Left colon (tissue), 2 donors: Measurements from ENCODE around the gene NEB. TPM values are rescaled to one million over a fixed set of nuclear protein-coding genes. Genes with fewer than 3 reads are reported as not detected.

Experiments used
- ATAC-seq: fragments of 200-7000 bp; cut with Tn5 transposase; one replicate; pipeline ENCODE4 v1.9.1; 2020; ENCODE audit warnings: mild to moderate bottlenecking, moderate library complexity
- DNase-seq, 2 donors: peaks; one replicate each; pipeline ENCODE4 v3.0.0-alpha.2; 2020
- intact Hi-C, 2 donors: fragments of 100-400 bp; cut with DNase I in 1 of 2; cut with micrococcal nuclease in 1 of 2; formaldehyde crosslinking; loops; one replicate each; pipeline versions ENCODE4 v1.11.2 to v1.14.0; 2022; cut with DNase I, micrococcal nuclease
- total RNA-seq, 2 donors: library from RNA; stranded (reverse); fragmentation: NEBNext Ultra II Directional; extraction: Animal tissue kit (Norgen Biotek cat#: 25700); gene quantifications; one replicate each; pipeline ENCODE4 v1.2.1, GENCODE V29; 2021
- donor health status: DM: no; HTN: no; CAD: no.
- donor health status: DM: yes; HTN: yes; CAD: no.

Gene NEB
- total RNA-seq, 2 donors from 2014 or later, result 0.18 to 0.20 TPM

GRCh38 chr2:151544449-151544848, 189.8 kb downstream of the NEB start:
- ATAC-seq, result no peak
- intact Hi-C loops, result no loop called here
- no peak for DNase-seq

DNA sequence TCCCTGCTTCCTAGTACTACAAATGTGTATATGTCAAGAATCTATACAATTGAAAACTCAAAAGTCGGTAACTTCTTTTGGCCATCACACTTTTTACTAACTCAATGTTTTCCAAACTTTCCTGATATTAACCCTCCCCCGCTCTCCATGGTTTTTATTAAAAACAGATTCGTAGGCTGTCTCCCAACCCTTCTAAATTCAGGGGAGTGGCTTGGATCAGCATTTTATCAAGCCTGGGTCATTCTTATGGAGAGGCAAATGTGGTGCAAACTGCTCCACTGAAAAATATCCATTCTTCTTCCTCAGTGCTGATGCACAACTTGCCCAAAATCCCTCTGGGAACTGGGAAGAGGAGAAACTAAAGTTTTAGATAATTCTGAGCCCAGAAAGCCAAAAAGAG, 190.4 kb downstream of the NEB start:
- ATAC-seq (no peak), DNase-seq (no peak)
- intact Hi-C loops, result no loop called here

DNA sequence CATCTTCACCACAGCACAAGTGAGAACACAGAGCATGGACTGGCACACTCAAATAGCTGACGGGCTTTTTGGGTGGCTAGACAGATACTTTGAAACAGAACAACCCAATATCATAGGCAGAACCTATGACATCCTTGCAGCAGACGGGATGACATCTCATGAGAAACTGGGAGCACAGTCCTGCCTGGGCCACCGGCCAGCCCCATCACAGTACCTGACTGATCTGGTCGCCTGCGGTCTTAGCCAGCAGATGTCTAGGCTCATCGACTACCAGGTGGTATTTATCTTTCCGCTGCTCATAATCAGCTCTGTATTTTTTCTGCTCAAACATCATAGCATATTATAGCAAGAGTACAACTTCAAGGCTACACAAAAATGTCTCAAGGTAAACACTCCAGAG, 200.3 kb downstream of the NEB start:
- no peak for DNase-seq
- intact Hi-C loops, result no loop called here
- no peak for ATAC-seq

DNA sequence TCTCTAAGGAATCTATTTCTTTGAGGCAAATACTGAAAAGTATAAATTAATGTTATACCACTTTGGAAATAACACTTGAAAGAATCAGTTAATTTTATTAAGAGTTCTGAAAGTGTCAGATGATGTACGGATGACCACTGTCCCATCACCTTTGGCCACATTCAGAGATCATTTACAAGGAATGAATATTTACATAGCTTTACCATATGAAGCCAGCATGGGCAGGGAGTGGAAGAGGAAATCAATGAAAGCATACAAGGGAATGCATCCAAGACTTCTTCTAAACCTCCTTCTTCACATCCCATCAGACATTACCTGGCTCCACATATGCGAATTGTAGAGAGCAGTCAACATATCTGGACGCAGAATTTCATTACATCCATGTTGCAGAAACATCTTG, 201.1 kb downstream of the NEB start:
- intact Hi-C loops, result no loop called here
- DNase-seq (no peak), ATAC-seq (no peak)

DNA sequence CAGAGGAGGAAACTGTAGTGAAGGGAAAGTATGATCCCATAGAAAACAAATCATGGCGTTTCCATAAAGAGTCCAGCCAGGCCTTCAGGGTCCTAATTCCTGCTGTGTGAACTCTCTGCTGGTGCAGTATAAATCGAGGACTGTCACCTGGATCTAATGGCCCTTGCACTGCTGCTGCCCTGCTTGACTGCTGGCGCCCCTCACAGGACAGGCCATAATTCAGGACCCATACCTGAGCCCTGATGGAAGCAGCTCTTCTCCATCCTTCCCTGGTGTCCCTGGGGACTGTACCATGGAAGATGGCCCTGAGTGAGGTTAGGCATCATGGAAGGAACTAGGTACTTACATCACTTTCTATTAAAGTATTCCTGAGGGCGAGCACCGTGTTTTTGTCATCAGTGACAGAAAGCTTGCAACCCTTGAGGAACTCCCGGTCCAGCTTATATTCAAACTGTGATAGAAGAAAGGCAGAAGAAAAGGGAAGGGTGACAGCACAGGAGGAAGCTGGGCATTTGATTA, 207.6 kb downstream of the NEB start:
- ATAC-seq, result no peak
- intact Hi-C loops, result no loop called here
- DNase-seq, result no peak

GRCh38 chr2:151525821-151526373, 208.4 kb downstream of the NEB start:
- DNase-seq (no peak), ATAC-seq (no peak)
- intact Hi-C loops, result no loop called here

DNA sequence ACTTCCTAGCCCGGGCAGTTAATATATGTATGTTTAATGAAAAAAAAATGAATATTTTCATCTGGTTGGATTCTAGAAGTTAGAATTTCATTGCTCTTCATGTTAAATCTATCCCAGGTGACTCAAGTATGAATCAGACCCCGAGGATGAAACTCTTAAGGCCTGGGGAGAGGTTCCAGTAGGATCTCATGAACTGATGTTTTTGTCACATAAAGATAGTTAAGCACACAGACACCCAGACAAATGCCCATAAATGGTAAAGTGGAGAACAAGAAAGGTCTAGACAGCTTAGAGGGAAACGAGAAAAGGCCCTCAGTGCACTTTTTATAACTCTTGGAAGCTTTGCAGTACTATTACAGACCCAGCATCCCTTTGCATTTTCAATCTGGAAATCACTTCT, 210.4 kb downstream of the NEB start:
- DNase-seq (no peak), ATAC-seq (no peak)
- intact Hi-C loops, result no loop called here

- intact Hi-C loops, result no loop called here
- DNase-seq (no peak), ATAC-seq (no peak)
Observed at GRCh38 chr2:151522556-151522955, 211.7 kb downstream of the NEB start.

DNA sequence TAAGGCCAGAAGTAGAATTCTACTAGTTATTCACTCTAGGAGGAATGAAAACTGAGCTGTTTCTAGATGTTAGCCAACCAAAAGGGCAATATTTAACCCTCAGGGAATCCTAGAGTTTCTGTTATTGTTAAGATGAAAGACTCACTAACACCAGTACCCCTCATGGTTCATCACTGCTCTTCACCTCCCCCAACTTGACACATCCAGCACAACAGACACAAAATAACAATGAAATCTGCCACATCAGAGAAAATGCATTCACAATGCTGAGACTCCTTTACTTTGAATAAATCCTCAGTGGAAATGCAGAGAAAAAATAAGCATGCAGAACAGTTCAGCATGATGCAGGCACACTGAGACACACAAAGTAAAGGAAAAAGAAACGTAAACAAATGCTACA, 213.3 kb downstream of the NEB start:
- intact Hi-C loops, result no loop called here
- ATAC-seq (no peak), DNase-seq (no peak)

GRCh38 chr2:151518802-151519201, 215.5 kb downstream of the NEB start:
- no peak for ATAC-seq
- no peak for DNase-seq
- intact Hi-C loops, result no loop called here

GRCh38 chr2:151508519-151508918, 225.8 kb downstream of the NEB start:
- ATAC-seq (no peak), DNase-seq (no peak)
- intact Hi-C loops, result no loop called here

- ATAC-seq (no peak), DNase-seq (no peak)
- intact Hi-C loops, result no loop called here
Observed at GRCh38 chr2:151506170-151506569, 228.1 kb downstream of the NEB start.

GRCh38 chr2:151498178-151498577, 236.1 kb downstream of the NEB start:
- intact Hi-C loops, result no loop called here
- ATAC-seq (no peak), DNase-seq (no peak)

DNA sequence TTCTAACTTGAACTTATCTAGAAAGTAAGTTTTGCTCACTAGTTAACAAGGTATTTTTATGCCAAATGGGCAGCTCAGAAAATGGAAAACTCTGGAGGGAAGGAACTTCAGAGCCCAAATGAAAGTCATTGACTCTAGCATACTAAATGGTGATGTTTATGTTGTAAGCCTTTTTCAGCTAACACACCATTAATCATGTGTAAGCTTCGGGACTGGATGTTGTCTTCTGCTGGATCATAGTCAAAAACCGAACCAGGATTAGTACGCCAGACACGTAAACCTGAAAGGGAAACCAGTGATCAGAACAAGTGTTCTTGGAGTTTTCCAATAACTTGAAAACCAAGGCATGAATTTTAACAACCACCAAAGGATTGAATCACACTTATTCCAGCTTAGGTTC, 242.8 kb downstream of the NEB start:
- intact Hi-C loops, result no loop called here
- DNase-seq, result no peak
- ATAC-seq, result no peak

DNA sequence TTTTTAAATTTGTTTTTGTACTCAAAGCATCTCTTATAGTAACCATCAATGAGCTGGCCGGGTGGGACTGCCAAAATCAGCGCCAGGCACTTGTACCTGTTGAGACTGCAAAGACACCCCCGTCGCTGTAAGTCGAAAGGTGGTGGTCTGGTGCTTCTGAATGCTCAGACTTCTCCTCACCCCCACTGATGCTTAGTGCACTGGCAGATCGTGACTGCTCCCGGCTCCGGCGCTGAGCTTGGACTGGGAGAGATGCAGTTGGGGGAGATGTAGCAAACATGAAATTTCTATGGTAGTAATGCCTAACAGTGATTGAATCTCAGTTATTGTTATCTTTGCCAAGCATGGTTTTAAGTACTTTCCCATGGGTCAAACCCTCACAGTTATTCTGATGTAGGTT, 244.0 kb downstream of the NEB start:
- no peak for DNase-seq
- ATAC-seq, result no peak
- intact Hi-C loops, result no loop called here

- DNase-seq, result no peak
- intact Hi-C loops, result no loop called here
- no peak for ATAC-seq
Observed at GRCh38 chr2:151486053-151486452, 248.2 kb downstream of the NEB start.

GRCh38 chr2:151484100-151484499, 250.2 kb downstream of the NEB start:
- ATAC-seq (no peak), DNase-seq (no peak)
- intact Hi-C loops, result no loop called here

DNA sequence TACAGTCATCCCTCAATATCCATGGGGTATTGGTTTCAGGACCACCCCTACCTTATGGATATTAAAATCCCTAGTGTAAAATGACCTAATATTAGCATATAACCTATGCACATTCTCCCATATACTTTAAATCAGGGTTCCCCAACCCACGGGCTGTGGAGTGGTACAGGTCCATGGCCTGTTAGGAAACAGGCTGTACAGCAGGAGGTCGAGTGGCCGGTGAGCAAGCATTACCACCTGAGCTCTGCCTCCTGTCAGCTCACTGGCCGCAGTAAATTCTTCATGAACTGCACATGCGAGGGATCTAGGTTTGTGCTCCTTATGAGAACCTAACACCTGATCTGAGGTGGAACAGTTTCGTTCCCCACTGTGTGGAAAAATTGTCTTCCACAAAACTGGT, 250.7 kb downstream of the NEB start:
- ATAC-seq, result no peak
- no peak for DNase-seq
- intact Hi-C loops, result no loop called here

DNA sequence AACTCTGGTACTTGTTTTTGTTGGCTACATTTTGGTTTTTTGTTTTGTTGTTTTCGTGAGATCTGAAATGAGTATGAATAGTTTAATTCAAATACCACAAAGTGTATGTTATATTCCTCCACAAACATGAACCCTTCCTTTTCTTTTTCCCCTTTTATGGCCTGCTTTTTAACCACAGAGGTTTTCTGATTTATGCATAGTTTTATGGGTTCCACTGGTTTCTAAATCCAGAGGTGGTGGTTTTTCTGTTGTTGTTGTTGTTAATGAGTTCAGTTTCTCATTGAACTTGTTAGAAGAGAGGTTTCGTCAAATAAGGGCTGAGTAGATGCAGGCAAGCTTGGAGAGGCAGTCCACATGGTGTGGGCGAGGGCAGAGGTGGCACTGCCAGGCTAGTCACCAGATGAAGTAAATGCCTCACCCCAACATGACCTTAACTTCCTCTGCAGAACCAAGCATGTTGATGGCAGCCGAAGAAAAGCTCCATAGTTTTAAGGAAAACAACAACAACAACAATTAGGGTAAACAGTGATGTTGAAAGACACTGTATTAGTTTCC, 252.0 kb downstream of the NEB start:
- DNase-seq (no peak), ATAC-seq (no peak)
- intact Hi-C loops, result no loop called here

GRCh38 chr2:151481744-151482143, 252.5 kb downstream of the NEB start:
- no peak for ATAC-seq
- intact Hi-C loops, result no loop called here

GRCh38 chr2:151478011-151478410, 256.3 kb downstream of the NEB start:
- intact Hi-C loops, result no loop called here
- no peak for ATAC-seq
- no peak for DNase-seq

More at GRCh38 chr2:151481744-151482143, 252.5 kb downstream of the NEB start:
- no peak for DNase-seq
